Liver (tissue), 9 donors: ENCODE results near the gene DNMT3A. TPM values are rescaled to one million over a fixed set of nuclear protein-coding genes. Genes with fewer than 3 reads are reported as not detected.

Experiments used
- DNase-seq: peaks from one replicate; pipeline ENCODE4 v3.0.0-alpha.2; 2017; ENCODE audit warnings: low spot score
- H3K27ac ChIP-seq, 2 donors: one replicate each; pipeline ENCODE4 v1.7.0; 2013; ENCODE audit warnings: inconsistent platforms in 2 of 2, low read length in 2 of 2, control low read depth in 1 of 2, low read depth in 1 of 2, mild to moderate bottlenecking in 1 of 2
- H3K27me3 ChIP-seq, 4 donors: one replicate each; pipeline versions ENCODE4 v1.6.1 to v1.7.0; 2013; ENCODE audit warnings: low read length in 3 of 4, inconsistent platforms in 1 of 4, mild to moderate bottlenecking in 1 of 4, moderate library complexity in 1 of 4; ENCODE audit not compliant: control insufficient read depth in 4 of 4, insufficient read depth in 4 of 4
- H3K36me3 ChIP-seq, 4 donors: one replicate each; pipeline versions ENCODE4 v1.6.1 to v1.7.0; 2013; ENCODE audit warnings: low read length in 3 of 4, mild to moderate bottlenecking in 3 of 4, low read depth in 1 of 4, moderate library complexity in 1 of 4; ENCODE audit not compliant: control insufficient read depth in 4 of 4, insufficient read depth in 3 of 4
- H3K4me1 ChIP-seq, 4 donors: one replicate each; pipeline versions ENCODE4 v1.6.1 to v1.7.0; 2013; ENCODE audit warnings: low read length in 3 of 4, mild to moderate bottlenecking in 3 of 4, moderate library complexity in 1 of 4; ENCODE audit not compliant: control insufficient read depth in 4 of 4, insufficient read depth in 4 of 4
- H3K4me3 ChIP-seq, 3 donors: one replicate each; pipeline versions ENCODE4 v1.6.1 to v1.7.0; 2013; ENCODE audit warnings: low read length in 3 of 3, control low read depth in 1 of 3, low read depth in 1 of 3, mild to moderate bottlenecking in 1 of 3
- H3K9ac ChIP-seq, 2 donors: one replicate each; pipeline ENCODE4 v1.7.0; 2013; ENCODE audit warnings: low read length in 2 of 2, mild to moderate bottlenecking in 2 of 2, moderate library complexity in 2 of 2, control low read depth in 1 of 2, low read depth in 1 of 2
- H3K9me3 ChIP-seq, 4 donors: one replicate each; pipeline versions ENCODE4 v1.6.1 to v1.7.0; 2013; ENCODE audit warnings: low read length in 3 of 4; ENCODE audit not compliant: control insufficient read depth in 4 of 4
- CTCF ChIP-seq: fragments of 150-350 bp; IDR thresholded peaks from 2 replicates; pipeline ENCODE4 v1.5.1; 2017; ENCODE audit warnings: improper control_type of control experiment, low read depth, low read length; ENCODE audit not compliant: missing input control
- FOXA1 ChIP-seq: IDR thresholded peaks from 2 replicates; pipeline ENCODE4 v1.6.1; 2016; ENCODE audit warnings: antibody characterized with exemption
- FOXA2 ChIP-seq: IDR thresholded peaks from 2 replicates; pipeline ENCODE4 v1.6.1; 2016; ENCODE audit warnings: antibody characterized with exemption
- GABPA ChIP-seq, 2 donors: IDR thresholded peaks in 1 of 2; conservative IDR thresholded peaks in 1 of 2; 2 replicates each; pipeline ENCODE4 v1.6.1; 2016; ENCODE audit warnings: antibody characterized with exemption in 2 of 2, mild to moderate bottlenecking in 1 of 2, moderate library complexity in 1 of 2
- HNF4G ChIP-seq: IDR thresholded peaks from 2 replicates; pipeline ENCODE4 v1.6.1; 2016; ENCODE audit warnings: antibody characterized with exemption
- MAX ChIP-seq: IDR thresholded peaks from 2 replicates; pipeline ENCODE4 v1.6.1; 2016; ENCODE audit warnings: antibody characterized with exemption
- NR2F2 ChIP-seq: IDR thresholded peaks from 2 replicates; pipeline ENCODE4 v1.6.1; 2016; ENCODE audit warnings: antibody characterized with exemption
- RAD21 ChIP-seq, 2 donors: IDR thresholded peaks; 2 replicates each; pipeline ENCODE4 v1.6.1; 2016; ENCODE audit warnings: antibody characterized with exemption in 2 of 2, mild to moderate bottlenecking in 2 of 2
- SP1 ChIP-seq: IDR thresholded peaks from 2 replicates; pipeline ENCODE4 v1.6.1; 2018; ENCODE audit warnings: antibody characterized with exemption, mild to moderate bottlenecking
- TAF1 ChIP-seq: conservative IDR thresholded peaks from 2 replicates; pipeline ENCODE4 v1.6.1; 2016; ENCODE audit warnings: antibody characterized with exemption, mild to moderate bottlenecking
- YY1 ChIP-seq: IDR thresholded peaks from 2 replicates; pipeline ENCODE4 v1.6.1; 2016; ENCODE audit warnings: antibody characterized with exemption, mild to moderate bottlenecking
- WGBS: extraction: QIAGEN DNeasy Blood & Tissue Kit; methylation state at CpG from one replicate; pipeline ENCODE4 v1.1.7; 2013; 5-methylcytosine and 5-hydroxymethylcytosine counted together
- polyA plus RNA-seq, 2 donors: library from polyadenylated mRNA; stranded (reverse) in 1 of 2; unstranded in 1 of 2; fragments of 200-250 nt in 1 of 2; fragments of >200 nt in 1 of 2; fragmentation: Nextera tagmentation in 1 of 2; extraction: Ambion mirVana in 1 of 2; gene quantifications; one replicate each; pipeline versions ENCODE4 v1.2.1 to v1.2.3, GENCODE V29; 2013 to 2015
- total RNA-seq, 2 donors: library from RNA; depleted of rRNA; stranded (reverse); fragments of >200 nt; gene quantifications; one replicate each; pipeline ENCODE4 v1.2.3, GENCODE V29; 2014
- TF ChIP-seq, protein P1 (sequence below): IDR thresholded peaks from 2 replicates; pipeline ENCODE4 v1.6.1; 2016; ENCODE audit warnings: antibody characterized with exemption
- TF ChIP-seq, protein P2 (sequence below): IDR thresholded peaks from 2 replicates; pipeline ENCODE4 v1.6.1; 2016; ENCODE audit warnings: antibody characterized with exemption
- donor health status: healthy.
- donor health status: healthy.
- donor health status: healthy.
- donor health status: healthy.
- donor health status: healthy.

DNMT3A gene
- total and polyA plus RNA-seq, 4 donors, result 3.5 to 24.2 (median 8.1) TPM

DNA sequence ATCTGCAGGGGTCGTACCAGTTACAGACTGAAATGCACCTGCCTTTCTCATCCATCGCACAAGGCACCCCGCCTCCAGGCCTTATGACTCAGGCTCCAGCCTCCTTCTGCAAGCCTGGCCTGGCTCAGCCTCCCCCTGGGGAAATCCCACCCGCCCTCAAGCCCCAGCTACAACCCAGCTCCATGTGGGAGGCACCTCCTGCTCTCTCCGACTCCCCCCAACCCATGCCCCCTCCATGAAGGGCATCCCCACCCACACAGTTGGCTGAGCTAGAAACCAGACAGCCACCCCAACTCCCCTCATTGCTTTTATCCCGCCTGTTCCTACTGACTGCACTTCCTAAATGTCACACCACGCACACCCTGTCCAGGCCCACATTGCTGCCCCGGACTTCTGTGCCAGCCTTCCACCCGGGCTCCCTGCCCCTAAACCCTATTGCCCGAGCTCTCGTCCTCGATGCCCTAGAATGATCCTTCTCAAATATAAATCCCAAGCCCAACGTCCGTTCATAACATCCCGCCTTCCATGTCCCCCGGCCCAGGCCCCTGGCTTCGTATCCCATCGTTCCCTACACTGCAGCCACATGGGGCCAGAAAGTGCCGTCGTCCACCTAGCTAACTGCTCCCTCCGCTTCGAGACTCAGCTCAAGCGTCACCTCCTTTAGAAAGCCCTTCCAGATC, 9.9 kb downstream of the DNMT3A start:
- no peak overlapping the region for H3K27ac ChIP-seq
- H3K9ac ChIP-seq, result no peak overlapping the region
- peaks cover 4 to 13% (median 8%) of the 10 kb centered on the region in 4 donors for H3K4me1 ChIP-seq
- no peak for TF ChIP-seq FOXA2
- TF ChIP-seq CTCF, result no peak
- TF ChIP-seq TAF1, result no peak
- TF ChIP-seq RAD21 (IDR thresholded peaks at IDR 0.05), result no peak
- TF ChIP-seq MAX, result no peak
- no peak for TF ChIP-seq NR2F2
- TF ChIP-seq FOXA1, result no peak
- TF ChIP-seq YY1, result no peak
- no peak for TF ChIP-seq HNF4G
- TF ChIP-seq, protein P1, sequence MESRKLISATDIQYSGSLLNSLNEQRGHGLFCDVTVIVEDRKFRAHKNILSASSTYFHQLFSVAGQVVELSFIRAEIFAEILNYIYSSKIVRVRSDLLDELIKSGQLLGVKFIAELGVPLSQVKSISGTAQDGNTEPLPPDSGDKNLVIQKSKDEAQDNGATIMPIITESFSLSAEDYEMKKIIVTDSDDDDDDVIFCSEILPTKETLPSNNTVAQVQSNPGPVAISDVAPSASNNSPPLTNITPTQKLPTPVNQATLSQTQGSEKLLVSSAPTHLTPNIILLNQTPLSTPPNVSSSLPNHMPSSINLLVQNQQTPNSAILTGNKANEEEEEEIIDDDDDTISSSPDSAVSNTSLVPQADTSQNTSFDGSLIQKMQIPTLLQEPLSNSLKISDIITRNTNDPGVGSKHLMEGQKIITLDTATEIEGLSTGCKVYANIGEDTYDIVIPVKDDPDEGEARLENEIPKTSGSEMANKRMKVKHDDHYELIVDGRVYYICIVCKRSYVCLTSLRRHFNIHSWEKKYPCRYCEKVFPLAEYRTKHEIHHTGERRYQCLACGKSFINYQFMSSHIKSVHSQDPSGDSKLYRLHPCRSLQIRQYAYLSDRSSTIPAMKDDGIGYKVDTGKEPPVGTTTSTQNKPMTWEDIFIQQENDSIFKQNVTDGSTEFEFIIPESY, result no peak
- TF ChIP-seq, protein P2, sequence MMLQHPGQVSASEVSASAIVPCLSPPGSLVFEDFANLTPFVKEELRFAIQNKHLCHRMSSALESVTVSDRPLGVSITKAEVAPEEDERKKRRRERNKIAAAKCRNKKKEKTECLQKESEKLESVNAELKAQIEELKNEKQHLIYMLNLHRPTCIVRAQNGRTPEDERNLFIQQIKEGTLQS, result no peak
- no peak for TF ChIP-seq SP1
- DNase-seq, result no peak
- no peaks in the 10 kb centered on the region for H3K9me3 ChIP-seq
- H3K36me3 ChIP-seq, result peaks cover 0 to under 1% (median 0%) of the 10 kb centered on the region in 4 donors
- H3K4me3 ChIP-seq, result no peak overlapping the region
- no peaks in the 10 kb centered on the region for H3K27me3 ChIP-seq
- 94% methylated on average over 23 of the region's 23 CpGs for WGBS

- Histone ChIP-seq H3K4me3 (no peak overlapping the region), H3K27me3 (no peaks in the 10 kb centered on the region), H3K36me3 (peaks cover 0 to 2% (median 0%) of the 10 kb centered on the region in 4 donors), H3K9ac (no peak overlapping the region), H3K9me3 (no peaks in the 10 kb centered on the region), H3K4me1 (peaks cover 1 to 5% (median 3%) of the 10 kb centered on the region in 4 donors), H3K27ac (no peak overlapping the region)
- DNase-seq, result no peak
- WGBS, result 92% methylated on average over 4 of the region's 4 CpGs
- TF ChIP-seq, protein P2, result no peak
- TF ChIP-seq TAF1 (no peak), FOXA2 (no peak), FOXA1 (no peak), GABPA (IDR thresholded peaks at IDR 0.05 in 1 of 2, conservative IDR thresholded peaks at IDR 0.05 in 1 of 2) (no peak), MAX (no peak)
Observed at GRCh38 chr2:25330937-25331336, 10.8 kb downstream of the DNMT3A start.
